ENCODE measurements around the gene WDFY4.

DNA sequence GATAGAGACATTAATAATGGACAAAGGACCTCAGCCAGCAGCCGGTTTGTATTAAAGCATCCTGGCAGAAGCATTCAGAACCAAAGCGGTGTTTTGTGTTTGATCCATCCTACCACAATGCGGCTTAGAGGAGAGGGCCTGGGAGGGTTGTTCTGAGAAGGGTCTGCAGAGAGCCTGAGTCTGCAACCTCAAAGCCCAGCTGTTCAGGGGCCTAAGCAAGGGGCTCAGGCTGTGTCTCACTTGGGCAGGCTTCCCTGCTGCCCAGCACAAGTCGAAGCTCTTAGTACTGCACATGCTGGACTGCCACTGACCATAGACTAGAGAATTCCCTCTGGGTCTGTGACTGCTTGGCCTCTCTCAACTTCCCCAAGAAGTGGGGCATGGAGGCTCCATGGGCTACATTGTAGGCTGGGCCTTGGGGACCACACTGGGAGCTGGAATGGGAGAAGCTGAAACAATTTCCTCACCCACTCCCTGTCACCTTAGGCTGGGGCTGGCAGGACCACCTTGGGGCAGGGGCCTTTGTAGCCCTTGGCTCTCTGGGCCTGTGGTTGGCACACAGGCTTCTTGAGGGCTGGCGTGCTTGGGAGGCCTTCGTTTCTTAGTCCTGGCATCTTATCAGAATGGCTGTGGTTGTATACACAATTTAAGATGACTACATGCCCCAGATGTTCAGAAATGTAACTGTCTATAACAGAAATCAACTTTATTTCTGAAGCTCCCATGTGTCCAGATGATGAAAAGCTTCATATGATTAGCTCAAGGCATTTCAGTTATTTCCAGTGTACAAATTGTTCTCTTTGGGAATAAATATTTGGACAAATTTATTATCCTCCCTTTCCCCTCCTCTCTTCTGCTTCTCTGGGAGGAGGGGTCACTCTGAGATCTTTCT lies 210.5 kb downstream of the WDFY4 start:
- TF ChIP-seq JDP2 (CRISPR knock-in tag; IDR thresholded peaks at IDR 0.05; ENCODE audit: borderline replicate concordance) (no peak), NFATC3 (CRISPR knock-in tag; IDR thresholded peaks at IDR 0.05) (no peak), EP300 (IDR thresholded peaks at IDR 0.05; ENCODE audit: low read depth in 2 of 2, low read length in 2 of 2) (no peak), EP300 (CRISPR knock-in tag; IDR thresholded peaks at IDR 0.05; ENCODE audit: borderline replicate concordance) (no peak), IRF2 (CRISPR knock-in tag; IDR thresholded peaks at IDR 0.05) (no peak), ZNF567 (CRISPR knock-in tag; IDR thresholded peaks at IDR 0.05; ENCODE audit: borderline replicate concordance) (no peak)
- TF ChIP-seq, protein P1, sequence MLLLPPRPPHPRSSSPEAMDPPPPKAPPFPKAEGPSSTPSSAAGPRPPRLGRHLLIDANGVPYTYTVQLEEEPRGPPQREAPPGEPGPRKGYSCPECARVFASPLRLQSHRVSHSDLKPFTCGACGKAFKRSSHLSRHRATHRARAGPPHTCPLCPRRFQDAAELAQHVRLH (CRISPR knock-in tag; IDR thresholded peaks at IDR 0.05; ENCODE audit: borderline replicate concordance, low read depth) = no peak
- TF ChIP-seq, protein P2, sequence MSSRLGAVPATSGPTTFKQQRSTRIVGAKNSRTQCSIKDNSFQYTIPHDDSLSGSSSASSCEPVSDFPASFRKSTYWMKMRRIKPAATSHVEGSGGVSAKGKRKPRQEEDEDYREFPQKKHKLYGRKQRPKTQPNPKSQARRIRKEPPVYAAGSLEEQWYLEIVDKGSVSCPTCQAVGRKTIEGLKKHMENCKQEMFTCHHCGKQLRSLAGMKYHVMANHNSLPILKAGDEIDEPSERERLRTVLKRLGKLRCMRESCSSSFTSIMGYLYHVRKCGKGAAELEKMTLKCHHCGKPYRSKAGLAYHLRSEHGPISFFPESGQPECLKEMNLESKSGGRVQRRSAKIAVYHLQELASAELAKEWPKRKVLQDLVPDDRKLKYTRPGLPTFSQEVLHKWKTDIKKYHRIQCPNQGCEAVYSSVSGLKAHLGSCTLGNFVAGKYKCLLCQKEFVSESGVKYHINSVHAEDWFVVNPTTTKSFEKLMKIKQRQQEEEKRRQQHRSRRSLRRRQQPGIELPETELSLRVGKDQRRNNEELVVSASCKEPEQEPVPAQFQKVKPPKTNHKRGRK (CRISPR knock-in tag; IDR thresholded peaks at IDR 0.05) = no peak

Measured in HepG2 (cell line).